ENCODE measurements around the gene CEBPZOS.

DNA sequence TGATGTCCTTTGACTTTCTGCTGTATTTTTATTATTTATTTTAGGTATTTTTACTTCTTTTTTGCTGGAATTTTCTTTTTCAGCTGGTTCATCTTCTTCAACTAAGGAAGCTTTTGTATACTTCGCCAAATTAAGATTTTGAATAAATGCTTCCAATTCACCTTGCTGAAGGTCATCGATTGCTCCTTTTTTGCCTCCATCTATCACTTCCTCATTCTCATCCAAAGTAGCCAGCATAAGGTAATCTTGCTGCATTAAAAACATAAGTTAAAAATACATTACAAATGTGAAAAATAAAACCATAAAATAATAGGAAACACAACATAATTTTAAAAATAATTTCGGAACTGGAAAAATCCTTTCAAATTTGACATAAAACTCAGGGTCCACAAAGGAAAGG lies 32.5 kb downstream of the CEBPZOS start:
- TF ChIP-seq, protein P1, sequence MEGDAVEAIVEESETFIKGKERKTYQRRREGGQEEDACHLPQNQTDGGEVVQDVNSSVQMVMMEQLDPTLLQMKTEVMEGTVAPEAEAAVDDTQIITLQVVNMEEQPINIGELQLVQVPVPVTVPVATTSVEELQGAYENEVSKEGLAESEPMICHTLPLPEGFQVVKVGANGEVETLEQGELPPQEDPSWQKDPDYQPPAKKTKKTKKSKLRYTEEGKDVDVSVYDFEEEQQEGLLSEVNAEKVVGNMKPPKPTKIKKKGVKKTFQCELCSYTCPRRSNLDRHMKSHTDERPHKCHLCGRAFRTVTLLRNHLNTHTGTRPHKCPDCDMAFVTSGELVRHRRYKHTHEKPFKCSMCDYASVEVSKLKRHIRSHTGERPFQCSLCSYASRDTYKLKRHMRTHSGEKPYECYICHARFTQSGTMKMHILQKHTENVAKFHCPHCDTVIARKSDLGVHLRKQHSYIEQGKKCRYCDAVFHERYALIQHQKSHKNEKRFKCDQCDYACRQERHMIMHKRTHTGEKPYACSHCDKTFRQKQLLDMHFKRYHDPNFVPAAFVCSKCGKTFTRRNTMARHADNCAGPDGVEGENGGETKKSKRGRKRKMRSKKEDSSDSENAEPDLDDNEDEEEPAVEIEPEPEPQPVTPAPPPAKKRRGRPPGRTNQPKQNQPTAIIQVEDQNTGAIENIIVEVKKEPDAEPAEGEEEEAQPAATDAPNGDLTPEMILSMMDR (IDR thresholded peaks at IDR 0.05; ENCODE audit: low read depth, low read length) = no peak
- TF ChIP-seq EZH2phosphoT487 (IDR thresholded peaks at IDR 0.05; ENCODE audit: low read depth) = no peak

Data from OCI-LY3 (cell line).